ENCODE results near the gene FUZ. TPM values are rescaled to one million over a fixed set of nuclear protein-coding genes. Genes with fewer than 3 reads are reported as not detected.

Gene FUZ
- total RNA-seq, 1 experiment from 2014 or later, result 33.9 TPM

DNA sequence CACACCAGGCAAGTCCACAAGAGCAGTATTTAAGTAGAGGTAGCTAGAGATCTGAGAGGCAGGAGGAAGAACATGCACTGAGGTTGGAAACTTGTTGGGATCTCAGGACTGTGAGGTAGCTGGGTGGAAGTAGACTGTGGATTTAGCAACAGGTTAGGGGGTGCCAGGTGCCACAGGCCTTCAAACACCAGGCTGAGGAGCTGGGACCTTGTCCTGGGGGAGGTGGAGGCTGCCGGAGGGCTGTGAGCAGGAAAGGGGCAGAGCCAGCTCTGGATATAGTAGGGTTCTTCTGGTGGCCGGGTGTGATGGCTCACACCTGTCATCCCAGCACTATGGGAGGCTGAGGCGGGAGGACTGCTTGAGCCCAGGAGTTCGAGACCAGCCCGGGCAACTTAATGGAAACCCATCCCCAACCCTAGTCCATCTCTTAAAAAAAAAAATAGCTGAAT lies 3.1 kb downstream of the FUZ start:
- in situ Hi-C loops (cut with HindIII; ENCODE audit: low sequenced_read_pairs), result no loop called here
- no peak for DNase-seq (ENCODE audit: low spot score)

DNA sequence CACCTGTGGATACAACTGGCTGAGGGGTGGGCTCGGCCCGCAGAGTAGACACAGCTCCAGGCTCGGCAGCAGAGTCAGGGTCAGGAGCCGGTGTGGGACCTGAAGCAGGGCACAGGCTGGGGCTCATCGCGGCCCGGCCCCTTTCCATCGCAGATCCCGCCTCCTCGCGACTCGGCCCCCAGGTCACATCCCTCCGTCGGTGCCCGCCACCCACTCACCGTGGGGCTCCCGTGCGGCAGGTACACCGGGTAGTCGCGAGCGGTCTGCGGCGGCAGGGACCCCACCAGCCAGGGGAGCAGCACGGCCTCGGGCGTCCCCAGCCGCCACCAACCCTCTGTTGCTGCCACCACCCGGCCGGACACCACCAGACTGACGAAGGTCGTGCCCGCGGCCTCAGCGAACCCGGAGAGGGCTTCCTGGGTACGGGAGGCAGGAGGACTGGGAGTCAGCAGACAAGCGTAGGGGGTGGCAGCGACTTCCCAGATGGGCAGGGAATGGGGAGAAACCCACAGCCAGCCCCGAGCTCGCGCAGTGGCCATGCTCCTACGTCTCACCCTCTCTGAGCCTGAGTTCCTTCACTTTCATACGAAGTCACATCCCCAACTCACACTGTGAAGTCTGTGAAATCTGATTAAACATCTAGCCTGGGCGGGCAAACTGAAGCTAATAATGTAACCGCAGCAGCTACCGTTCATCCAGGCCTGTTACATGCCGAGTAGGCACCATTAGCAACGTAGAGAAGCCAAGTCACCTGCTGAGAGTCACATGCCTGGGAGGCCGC lies 3.7 kb downstream of the FUZ start:
- in situ Hi-C loops (cut with HindIII; ENCODE audit: low sequenced_read_pairs), result no loop called here
- peak; percentile 75 for DNase-seq (ENCODE audit: low spot score)

DNA sequence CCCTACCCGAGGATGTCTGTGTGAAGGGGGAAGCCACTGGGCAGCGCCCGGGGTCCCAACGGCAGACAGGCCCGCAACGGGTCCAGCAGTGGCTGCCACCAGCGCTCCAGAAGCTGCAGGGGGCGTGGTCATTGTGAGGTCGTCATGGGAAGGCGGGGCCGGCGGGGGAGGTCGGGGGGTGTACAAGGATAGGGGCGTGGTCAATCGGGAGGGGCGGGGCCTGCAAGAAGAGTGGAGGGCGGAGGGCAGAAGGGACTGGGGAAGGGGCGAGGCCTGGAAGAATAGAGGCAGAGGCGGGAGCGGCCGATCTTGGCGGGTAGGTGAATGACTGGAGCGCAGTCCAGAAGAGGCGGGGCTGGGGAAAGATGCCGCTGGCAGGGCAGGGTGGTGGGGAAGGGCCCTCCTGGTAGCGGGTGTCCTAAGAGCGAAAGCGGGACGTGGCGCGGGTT lies 4.4 kb downstream of the FUZ start:
- in situ Hi-C loops (cut with HindIII; ENCODE audit: low sequenced_read_pairs), result no loop called here
- peak; percentile 84 for DNase-seq (ENCODE audit: low spot score)

DNA sequence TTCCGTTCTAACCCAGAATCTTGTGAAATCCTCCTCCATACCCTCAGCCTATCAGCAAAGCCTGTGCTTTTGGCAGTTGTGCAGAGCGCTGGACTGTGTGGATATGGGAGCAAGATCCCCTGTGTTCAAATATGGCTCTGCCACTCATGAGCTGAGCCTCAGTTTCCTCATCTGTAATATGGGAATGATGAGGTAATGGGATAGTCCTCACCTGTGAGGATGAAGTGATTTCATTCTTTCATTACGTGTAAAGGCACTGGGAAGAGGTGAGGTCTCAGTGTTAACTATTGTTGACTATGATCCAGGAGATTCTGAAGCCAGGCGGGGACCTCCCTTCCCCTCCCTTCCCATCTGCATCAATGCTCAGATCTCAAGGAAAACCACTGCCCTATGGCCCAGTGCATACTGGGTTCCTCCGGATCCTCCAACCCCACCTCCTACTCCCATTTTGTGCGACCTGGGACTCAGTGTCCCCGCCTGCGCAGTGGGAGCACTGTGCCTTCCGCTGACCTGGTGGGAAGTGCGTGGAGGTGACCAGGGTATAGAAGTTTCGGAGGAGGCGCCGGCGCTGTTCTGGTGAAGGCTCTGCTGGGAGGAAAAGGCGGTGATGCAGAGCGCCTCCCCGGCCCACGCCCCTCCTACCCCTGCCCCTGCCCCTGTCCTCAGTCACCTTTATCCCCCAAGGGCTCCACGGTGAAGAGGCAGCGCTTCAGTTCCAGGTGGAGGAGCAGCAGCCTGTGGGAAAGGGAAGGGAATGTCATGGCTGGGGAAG lies 5.0 kb downstream of the FUZ start:
- in situ Hi-C loops (cut with HindIII; ENCODE audit: low sequenced_read_pairs), result no loop called here
- DNase-seq (ENCODE audit: low spot score), result no peak

DNA sequence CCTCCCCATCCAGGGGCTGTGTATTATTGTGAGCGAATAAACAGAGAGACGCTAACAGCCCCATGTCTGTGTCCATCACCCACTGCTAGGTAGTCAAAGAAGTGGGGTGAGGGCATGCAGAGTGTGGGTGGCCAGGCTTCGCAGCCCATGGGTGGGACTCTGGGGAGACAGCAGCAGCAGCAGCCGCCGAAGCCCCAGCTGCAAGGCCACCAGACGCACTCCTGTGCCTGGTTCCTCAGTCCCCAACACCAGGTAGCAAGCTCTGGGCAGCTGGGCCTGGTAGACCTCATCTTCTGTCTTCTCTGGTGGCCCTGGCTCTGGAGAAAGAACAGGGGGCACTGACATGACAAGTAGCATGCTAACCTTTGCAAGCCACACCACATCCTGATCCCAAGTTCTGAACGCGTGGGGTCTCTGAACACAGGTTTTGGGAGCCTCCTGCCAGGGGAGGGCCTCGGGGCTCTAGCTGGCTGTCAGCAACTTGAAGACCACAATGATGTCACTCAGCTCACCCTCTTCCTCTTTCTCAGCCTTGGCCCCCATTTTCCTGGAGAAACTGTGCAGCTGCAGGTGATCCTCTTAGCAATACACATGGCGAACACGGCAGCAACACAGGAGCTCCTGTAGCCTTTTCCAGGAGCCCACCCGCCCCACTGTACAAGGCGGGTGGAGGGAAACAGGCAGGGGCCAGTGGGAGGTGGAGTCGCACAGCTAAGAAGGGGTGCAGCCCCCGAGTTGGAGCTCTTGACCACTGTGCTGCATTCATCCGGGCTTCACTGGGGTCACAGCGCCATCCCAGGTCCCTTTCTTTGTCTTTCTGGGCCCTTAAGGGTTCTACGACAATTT lies 5.8 kb downstream of the FUZ start:
- DNase-seq (ENCODE audit: low spot score), result no peak
- in situ Hi-C loops (cut with HindIII; ENCODE audit: low sequenced_read_pairs), result no loop called here

DNA sequence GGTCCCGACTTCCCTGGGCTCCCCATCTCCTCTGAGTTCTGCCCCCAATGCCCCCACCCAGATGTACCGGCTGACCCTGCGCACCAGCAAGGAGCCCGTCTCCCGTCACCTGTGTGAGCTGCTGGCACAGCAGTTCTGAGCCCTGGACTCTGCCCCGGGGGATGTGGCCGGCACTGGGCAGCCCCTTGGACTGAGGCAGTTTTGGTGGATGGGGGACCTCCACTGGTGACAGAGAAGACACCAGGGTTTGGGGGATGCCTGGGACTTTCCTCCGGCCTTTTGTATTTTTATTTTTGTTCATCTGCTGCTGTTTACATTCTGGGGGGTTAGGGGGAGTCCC lies 6.5 kb downstream of the FUZ start:
- no peak for DNase-seq (ENCODE audit: low spot score)
- in situ Hi-C loops (cut with HindIII; ENCODE audit: low sequenced_read_pairs), result no loop called here

DNA sequence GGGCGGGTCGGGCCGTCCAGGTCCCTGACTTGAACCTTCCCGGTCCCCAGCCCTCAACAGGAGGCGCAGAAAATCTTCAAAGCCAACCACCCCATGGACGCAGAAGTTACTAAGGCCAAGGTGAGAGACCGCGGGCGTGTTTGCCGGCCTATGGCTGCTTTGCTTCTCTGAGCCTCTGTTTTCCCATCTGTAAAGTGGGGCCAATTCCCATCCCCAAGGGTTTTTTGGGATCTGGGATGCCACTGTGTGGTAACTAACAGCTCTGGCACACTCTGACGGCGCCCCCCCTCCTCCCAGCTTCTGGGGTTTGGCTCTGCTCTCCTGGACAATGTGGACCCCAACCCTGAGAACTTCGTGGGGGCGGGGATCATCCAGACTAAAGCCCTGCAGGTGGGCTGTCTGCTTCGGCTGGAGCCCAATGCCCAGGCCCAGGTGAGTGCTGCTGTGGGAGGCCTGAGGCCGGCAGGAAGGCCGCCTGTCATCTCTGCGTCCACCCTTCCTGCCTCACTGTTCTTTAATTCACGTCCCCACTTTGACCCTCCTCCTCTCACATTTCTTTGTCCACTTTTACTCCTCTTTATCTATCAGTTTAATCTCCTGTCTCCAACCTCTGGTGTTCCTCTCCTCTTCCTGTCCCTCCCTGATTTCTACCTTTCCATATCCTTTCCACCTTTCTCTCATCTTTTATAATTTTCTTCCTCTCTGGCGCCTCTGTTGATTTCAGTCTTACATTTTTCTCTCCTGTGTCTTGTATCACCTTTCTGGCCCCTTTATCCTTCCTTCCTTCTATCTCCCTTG lies 7.1 kb downstream of the FUZ start:
- DNase-seq (ENCODE audit: low spot score), result no peak
- in situ Hi-C loops (cut with HindIII; ENCODE audit: low sequenced_read_pairs), result no loop called here

DNA sequence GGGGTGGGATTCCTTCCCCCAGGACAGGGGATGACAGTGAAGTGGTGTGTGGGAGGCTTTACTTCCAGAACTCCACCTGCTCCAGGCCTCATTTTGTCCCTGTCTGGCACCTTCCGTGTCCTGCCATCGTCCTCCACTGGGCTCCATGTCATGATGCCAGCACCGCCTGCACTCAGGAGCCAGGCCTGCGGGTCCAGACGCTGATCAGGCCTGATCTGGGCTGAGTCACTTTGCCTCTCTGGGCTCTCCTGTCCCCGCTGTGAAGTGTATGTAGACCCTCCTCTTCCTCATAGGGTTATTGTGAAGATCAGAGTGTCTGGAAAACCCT lies 9.6 kb downstream of the FUZ start:
- in situ Hi-C loops (cut with HindIII; ENCODE audit: low sequenced_read_pairs), result no loop called here
- DNase-seq (ENCODE audit: low spot score), result no peak

DNA sequence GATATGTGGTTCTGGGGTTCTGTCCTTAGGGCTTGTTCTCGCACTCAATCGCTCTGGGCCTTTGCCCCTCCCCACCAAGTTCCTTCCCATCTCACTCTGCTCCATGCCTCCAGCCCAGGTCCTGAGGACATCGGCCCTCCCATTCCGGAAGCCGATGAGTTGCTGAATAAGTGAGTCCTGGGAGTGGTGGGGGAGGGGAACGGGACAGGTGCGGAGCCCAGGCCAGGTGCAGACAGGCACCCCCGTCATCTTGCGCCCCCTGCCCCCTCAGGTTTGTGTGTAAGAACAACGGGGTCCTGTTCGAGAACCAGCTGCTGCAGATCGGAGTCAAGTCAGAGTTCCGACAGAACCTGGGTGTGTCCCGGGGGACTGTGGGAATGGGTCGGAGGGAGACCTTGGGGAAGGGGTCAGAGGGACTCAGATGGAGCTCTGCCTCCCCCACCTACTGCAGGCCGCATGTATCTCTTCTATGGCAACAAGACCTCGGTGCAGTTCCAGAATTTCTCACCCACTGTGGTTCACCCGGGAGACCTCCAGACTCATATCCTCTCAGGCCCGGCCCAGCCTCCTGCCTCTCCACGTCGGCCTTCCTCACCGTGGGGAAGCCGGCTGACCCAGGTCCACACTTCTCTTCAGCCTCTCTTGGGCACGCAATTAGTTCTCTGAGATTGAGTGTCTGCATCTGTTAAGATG lies 10.1 kb downstream of the FUZ start:
- in situ Hi-C loops (cut with HindIII; ENCODE audit: low sequenced_read_pairs), result no loop called here
- no peak for DNase-seq (ENCODE audit: low spot score)

DNA sequence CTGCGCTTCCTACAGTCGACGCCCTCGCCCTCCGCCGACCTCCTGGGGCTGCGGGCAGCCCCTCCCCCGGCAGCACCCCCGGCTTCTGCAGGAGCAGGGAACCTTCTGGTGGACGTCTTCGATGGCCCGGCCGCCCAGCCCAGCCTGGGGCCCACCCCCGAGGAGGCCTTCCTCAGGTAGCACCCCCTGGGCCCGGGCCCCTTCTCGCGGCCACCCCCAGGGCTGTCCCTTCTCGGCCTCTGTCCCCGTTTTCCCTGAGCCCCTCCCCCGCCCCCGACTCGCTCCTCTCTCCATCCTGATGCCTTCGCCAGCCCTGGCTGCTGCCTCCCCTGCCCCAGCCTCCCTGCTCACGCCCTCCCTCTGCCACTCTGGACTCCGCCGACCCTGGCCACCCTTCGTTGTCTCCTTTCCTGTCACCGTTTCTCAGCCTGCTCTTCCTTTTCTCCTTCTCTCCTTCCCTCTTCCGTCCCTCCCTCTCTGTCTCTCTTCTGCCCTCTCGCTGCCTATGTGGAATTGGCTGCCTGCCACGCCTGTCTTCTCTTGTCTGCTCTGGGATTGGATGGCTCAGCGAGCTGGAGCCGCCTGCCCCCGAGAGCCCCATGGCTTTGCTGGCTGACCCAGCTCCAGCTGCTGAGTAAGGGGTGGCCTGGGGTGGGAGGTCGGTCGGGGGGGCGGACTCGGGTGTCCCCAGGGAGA lies 11.0 kb downstream of the FUZ start:
- in situ Hi-C loops (cut with HindIII; ENCODE audit: low sequenced_read_pairs), result no loop called here
- peak; percentile 98 for DNase-seq (ENCODE audit: low spot score)

DNA sequence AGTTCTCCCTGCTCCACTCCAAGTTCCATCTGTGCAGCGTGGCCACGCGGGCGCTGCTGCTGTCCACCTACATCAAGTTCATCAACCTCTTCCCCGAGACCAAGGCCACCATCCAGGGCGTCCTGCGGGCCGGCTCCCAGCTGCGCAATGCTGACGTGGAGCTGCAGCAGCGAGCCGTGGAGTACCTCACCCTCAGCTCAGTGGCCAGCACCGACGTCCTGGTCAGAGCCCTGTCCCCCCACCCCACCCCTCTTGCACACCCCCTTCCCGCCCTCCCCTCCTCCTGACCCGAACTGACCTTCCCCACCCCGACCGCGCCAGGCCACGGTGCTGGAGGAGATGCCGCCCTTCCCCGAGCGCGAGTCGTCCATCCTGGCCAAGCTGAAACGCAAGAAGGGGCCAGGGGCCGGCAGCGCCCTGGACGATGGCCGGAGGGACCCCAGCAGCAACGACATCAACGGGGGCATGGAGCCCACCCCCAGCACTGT lies 11.6 kb downstream of the FUZ start:
- in situ Hi-C loops (cut with HindIII; ENCODE audit: low sequenced_read_pairs), result no loop called here
- DNase-seq (ENCODE audit: low spot score), result peak; percentile 34

DNA sequence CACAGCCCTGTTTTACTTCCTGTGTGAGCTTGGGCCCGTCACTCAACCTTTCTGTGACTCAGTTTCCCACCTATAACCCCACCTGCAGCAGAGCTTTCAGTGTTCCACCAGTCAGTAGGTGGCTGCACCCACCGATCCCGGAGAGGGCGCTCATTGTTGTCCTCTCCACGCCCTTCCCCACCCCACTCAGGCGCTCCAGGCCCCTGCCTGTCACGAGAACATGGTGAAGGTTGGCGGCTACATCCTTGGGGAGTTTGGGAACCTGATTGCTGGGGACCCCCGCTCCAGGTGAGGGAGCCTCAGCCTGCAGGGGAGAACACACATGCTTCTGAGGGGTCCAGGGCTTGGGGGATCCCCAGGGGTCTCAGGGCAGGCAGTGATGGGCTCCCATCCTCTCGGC lies 12.3 kb downstream of the FUZ start:
- in situ Hi-C loops (cut with HindIII; ENCODE audit: low sequenced_read_pairs), result no loop called here
- no peak for DNase-seq (ENCODE audit: low spot score)

DNA sequence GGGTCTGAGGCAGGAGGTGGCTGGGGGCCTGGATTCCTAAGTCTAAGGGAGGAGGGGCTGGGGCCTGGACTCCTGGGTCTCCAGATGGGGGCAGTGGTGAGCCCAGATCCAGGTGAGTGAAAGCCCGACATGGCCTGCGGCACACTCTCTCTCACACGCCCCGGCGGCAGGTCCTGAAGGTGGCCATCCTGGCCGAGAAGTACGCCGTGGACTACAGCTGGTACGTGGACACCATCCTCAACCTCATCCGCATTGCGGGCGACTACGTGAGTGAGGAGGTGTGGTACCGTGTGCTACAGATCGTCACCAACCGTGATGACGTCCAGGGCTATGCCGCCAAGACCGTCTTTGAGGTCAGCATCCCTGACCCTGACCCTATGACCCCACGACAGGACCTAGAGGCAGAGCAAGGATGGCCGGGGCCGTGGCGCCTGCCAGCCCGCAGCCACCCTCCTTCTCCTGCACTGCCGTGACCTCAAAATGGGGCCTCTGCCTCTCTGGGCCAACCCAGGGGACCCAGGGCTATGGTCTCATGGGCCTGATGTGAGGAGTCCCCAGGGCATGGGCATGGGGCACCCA lies 13.2 kb downstream of the FUZ start:
- DNase-seq (ENCODE audit: low spot score), result peak; percentile 10
- in situ Hi-C loops (cut with HindIII; ENCODE audit: low sequenced_read_pairs), result no loop called here

DNA sequence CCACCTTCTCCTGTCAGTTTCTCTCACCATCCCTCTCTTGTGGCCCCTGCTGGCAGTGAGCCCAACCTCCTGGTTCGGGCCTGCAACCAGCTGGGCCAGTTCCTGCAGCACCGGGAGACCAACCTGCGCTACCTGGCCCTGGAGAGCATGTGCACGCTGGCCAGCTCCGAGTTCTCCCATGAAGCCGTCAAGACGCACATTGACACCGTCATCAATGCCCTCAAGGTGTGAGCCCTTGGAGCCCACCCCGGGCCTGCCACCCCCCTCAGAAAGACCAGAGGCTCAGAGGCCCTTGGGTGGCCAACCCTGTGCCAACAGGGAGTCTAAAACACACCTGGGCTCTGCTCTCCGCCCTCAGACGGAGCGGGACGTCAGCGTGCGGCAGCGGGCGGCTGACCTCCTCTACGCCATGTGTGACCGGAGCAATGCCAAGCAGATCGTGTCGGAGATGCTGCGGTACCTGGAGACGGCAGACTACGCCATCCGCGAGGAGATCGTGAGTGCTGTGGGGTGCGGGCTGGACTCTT lies 13.8 kb downstream of the FUZ start:
- DNase-seq (ENCODE audit: low spot score), result no peak
- in situ Hi-C loops (cut with HindIII; ENCODE audit: low sequenced_read_pairs), result no loop called here

DNA sequence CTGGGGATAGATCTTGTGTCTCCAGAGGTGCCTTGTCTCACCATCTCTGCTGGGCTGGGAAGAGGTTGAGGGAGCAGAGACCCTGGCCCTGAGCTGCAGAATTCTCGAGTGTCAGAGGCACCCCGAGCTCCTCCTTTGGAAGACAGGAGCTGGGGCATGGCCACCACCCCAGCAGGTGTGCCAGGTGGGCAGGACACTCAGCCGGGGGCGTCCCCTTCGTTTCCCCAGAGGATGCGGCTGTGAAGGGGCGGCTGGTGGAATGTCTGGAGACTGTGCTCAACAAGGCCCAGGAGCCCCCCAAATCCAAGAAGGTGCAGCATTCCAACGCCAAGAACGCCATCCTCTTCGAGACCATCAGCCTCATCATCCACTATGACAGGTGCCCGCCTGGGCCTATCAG lies 14.5 kb downstream of the FUZ start:
- in situ Hi-C loops (cut with HindIII; ENCODE audit: low sequenced_read_pairs), result no loop called here
- no peak for DNase-seq (ENCODE audit: low spot score)

DNA sequence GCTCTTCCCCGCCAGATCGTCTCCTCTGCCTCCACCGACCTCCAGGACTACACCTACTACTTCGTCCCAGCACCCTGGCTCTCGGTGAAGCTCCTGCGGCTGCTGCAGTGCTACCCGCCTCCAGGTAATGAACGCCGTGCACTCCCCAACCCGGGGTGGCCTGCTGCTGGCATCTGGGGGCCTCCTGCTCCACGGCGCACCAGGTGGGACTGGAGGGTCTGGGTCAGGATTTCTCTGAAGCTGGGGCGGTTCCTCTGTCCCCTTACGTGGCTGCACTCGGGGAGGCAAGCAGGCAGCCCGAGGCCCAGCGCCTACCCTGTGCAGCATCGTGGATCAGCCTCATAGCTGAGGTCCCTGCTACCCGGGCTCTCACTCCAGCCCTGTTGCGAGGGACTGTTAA lies 17.5 kb downstream of the FUZ start:
- in situ Hi-C loops (cut with HindIII; ENCODE audit: low sequenced_read_pairs), result no loop called here
- no peak for DNase-seq (ENCODE audit: low spot score)

DNA sequence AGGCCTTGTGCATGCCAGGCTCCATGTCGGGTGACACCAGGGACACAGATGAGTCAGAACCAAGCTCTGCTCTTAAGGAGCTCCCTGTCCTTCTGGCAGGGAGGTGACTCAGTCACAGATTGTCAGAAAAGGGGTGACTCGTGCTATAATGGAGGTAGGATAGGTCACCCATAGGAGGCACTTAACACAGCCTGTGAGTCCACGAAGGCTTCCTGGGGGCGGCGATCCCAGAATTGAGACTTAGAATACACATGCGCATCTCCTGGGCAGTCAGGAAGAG lies 19.6 kb downstream of the FUZ start:
- no peak for DNase-seq (ENCODE audit: low spot score)
- in situ Hi-C loops (cut with HindIII; ENCODE audit: low sequenced_read_pairs), result no loop called here
